Stimulated activated CD4-positive, alpha-beta T cell treated with anti-CD3 and anti-CD28 coated beads, Interleukin-4, amount 100 ng/mL, for 24 hours (primary cell): ENCODE measurements around the gene PIGT.

Experiments
- DNase-seq: peaks from one replicate; pipeline ENCODE4 v3.0.0-alpha.2; 2020

PIGT gene

GRCh38 chr20:45432294-45432693, 16.4 kb downstream of the PIGT start:
- no peak for DNase-seq

- DNase-seq = no peak
Measured at GRCh38 chr20:45433316-45433715, 17.4 kb downstream of the PIGT start.

- DNase-seq = no peak
Measured at GRCh38 chr20:45433976-45434375, 18.0 kb downstream of the PIGT start.

- peak; percentile 87 for DNase-seq
Measured at GRCh38 chr20:45436732-45437485, 21.0 kb downstream of the PIGT start.

- no peak for DNase-seq
Measured at GRCh38 chr20:45440424-45440823, 24.5 kb downstream of the PIGT start.

GRCh38 chr20:45440891-45441685, 25.1 kb downstream of the PIGT start:
- DNase-seq = no peak

GRCh38 chr20:45441746-45442145, 25.8 kb downstream of the PIGT start:
- no peak for DNase-seq

- no peak for DNase-seq
Measured at GRCh38 chr20:45444050-45444449, 28.1 kb downstream of the PIGT start.

- peak; percentile 45 for DNase-seq
Measured at GRCh38 chr20:45445805-45446562, 30.0 kb downstream of the PIGT start.

GRCh38 chr20:45448270-45448669, 32.3 kb downstream of the PIGT start:
- DNase-seq = no peak

GRCh38 chr20:45449528-45449927, 33.6 kb downstream of the PIGT start:
- no peak for DNase-seq

- peak; percentile 19 for DNase-seq
Measured at GRCh38 chr20:45450097-45450818, 34.3 kb downstream of the PIGT start.

- no peak for DNase-seq
Measured at GRCh38 chr20:45452238-45452637, 36.3 kb downstream of the PIGT start.

- no peak for DNase-seq
Measured at GRCh38 chr20:45452772-45453691, 37.1 kb downstream of the PIGT start.

- peak; percentile 32 for DNase-seq
Measured at GRCh38 chr20:45456632-45457031, 40.7 kb downstream of the PIGT start.

- no peak for DNase-seq
Measured at GRCh38 chr20:45459606-45460005, 43.7 kb downstream of the PIGT start.

- no peak for DNase-seq
Measured at GRCh38 chr20:45461225-45461624, 45.3 kb downstream of the PIGT start.

GRCh38 chr20:45462711-45463509, 47.0 kb downstream of the PIGT start:
- no peak for DNase-seq

- DNase-seq = no peak
Measured at GRCh38 chr20:45463709-45464108, 47.8 kb downstream of the PIGT start.

GRCh38 chr20:45465491-45466266, 49.7 kb downstream of the PIGT start:
- no peak for DNase-seq
